Endothelial cell of umbilical vein (primary cell): ENCODE measurements around the gene TXNDC12. TPM values are rescaled to one million over a fixed set of nuclear protein-coding genes. Genes with fewer than 3 reads are reported as not detected.

Experiments
- BruUV-seq: library from RNA; stranded (reverse); fragments of 400-500 nt; replicated peaks from 2 replicates; lab custom pipeline; 2021; lab: Mats Ljungman, UMichigan
- CTCF ChIA-PET: fragments of 300-600, 350-600 bp; sonication (Branson Sonifier 250); formaldehyde crosslinking; loops from one replicate; lab custom pipeline; 2021; ENCODE audit warnings: antibody characterized with exemption, inconsistent platforms; lab: Charles Lee
- POLR2A ChIA-PET: fragments of 300-600, 350-600 bp; sonication (Branson Sonifier 250); formaldehyde crosslinking; loops from one replicate; lab custom pipeline; 2021; ENCODE audit warnings: antibody characterized with exemption, inconsistent platforms; lab: Charles Lee
- DNase-seq: peaks from one replicate; pipeline ENCODE4 v3.0.0-alpha.2; 2011; ENCODE audit warnings: low read depth, low spot score
- FAIRE-seq: peaks from 2 replicates; lab custom pipeline; 2011; peaks lifted over from hg19 to GRCh38; lab: Jason Lieb, UNC
- H2AFZ ChIP-seq: 2 replicates; pipeline ENCODE4 v1.6.0; 2012; ENCODE audit warnings: low read depth, low read length, control low read depth, inconsistent platforms
- H3K27ac ChIP-seq: 2 replicates; pipeline ENCODE4 v1.5.1; 2011; ENCODE audit warnings: low read depth, mild to moderate bottlenecking, control low read depth, low read length, moderate library complexity; ENCODE audit not compliant: insufficient read depth
- H3K27me3 ChIP-seq, 2 experiments: 2 replicates each; pipeline versions ENCODE4 v1.6.0 to v1.6.1; 2011; ENCODE audit warnings: low read length in 2 of 2, mixed read lengths in 1 of 2; ENCODE audit not compliant: control insufficient read depth in 2 of 2, insufficient read depth in 2 of 2
- H3K36me3 ChIP-seq, 2 experiments: 2 replicates in 1 of 2; 3 replicates in 1 of 2; pipeline ENCODE4 v1.5.1; 2011; ENCODE audit warnings: low read length in 2 of 2, mild to moderate bottlenecking in 1 of 2, moderate library complexity in 1 of 2; ENCODE audit not compliant: control insufficient read depth in 2 of 2, insufficient read depth in 2 of 2; ENCODE audit errors: extremely low read depth in 1 of 2
- H3K4me1 ChIP-seq: 3 replicates; pipeline ENCODE4 v1.5.1; 2011; ENCODE audit warnings: mild to moderate bottlenecking, low read length; ENCODE audit not compliant: control insufficient read depth, insufficient read depth; ENCODE audit errors: extremely low read depth
- H3K4me2 ChIP-seq: 2 replicates; pipeline ENCODE4 v1.6.1; 2011; ENCODE audit warnings: low read length, control low read depth, mixed read lengths; ENCODE audit not compliant: insufficient read depth
- H3K4me3 ChIP-seq, 3 experiments: fragments of 200-600 bp in 1 of 3; sonication (generic), shearing (Covaris generic) in 1 of 3; replicated peaks in 1 of 3; 2 replicates each; pipeline ENCODE4 v1.5.1; 2011 to 2016; ENCODE audit warnings: control low read depth in 3 of 3, low read length in 3 of 3, mild to moderate bottlenecking in 2 of 3, inconsistent platforms in 1 of 3, low read depth in 1 of 3, moderate library complexity in 1 of 3; ENCODE audit not compliant: insufficient read depth in 1 of 3
- H3K79me2 ChIP-seq: 2 replicates; pipeline ENCODE4 v1.6.0; 2012; ENCODE audit warnings: low read length, inconsistent platforms; ENCODE audit not compliant: control insufficient read depth, insufficient read depth
- H3K9ac ChIP-seq: replicated peaks from 2 replicates; pipeline ENCODE3; 2011; ENCODE audit warnings: low read length, control low read depth; ENCODE audit not compliant: insufficient read depth; ENCODE audit errors: extremely low read depth
- H3K9me1 ChIP-seq: replicated peaks from 3 replicates; pipeline ENCODE4 v1.6.0; 2011; ENCODE audit warnings: mild to moderate bottlenecking, low read length; ENCODE audit not compliant: control insufficient read depth, insufficient read depth; ENCODE audit errors: extremely low read depth
- H3K9me3 ChIP-seq: replicated peaks from 2 replicates; pipeline ENCODE4 v1.5.1; 2012; ENCODE audit warnings: low read length, inconsistent platforms; ENCODE audit not compliant: control insufficient read depth, insufficient read depth
- H4K20me1 ChIP-seq: replicated peaks from 2 replicates; pipeline ENCODE3; 2011; ENCODE audit warnings: mild to moderate bottlenecking, low read length; ENCODE audit not compliant: control insufficient read depth, insufficient read depth; ENCODE audit errors: extremely low read depth
- EZH2 ChIP-seq: IDR thresholded peaks from 2 replicates; pipeline ENCODE4 v1.6.1; 2012; ENCODE audit warnings: borderline replicate concordance, low read depth, mild to moderate bottlenecking, moderate library complexity, low read length, inconsistent platforms; ENCODE audit not compliant: severe bottlenecking
- FOS ChIP-seq: IDR thresholded peaks from 2 replicates; pipeline ENCODE4 v1.6.1; 2011; ENCODE audit warnings: mild to moderate bottlenecking, low read length, moderate library complexity, borderline replicate concordance; ENCODE audit not compliant: insufficient read depth
- GATA2 ChIP-seq: IDR thresholded peaks from 2 replicates; pipeline ENCODE4 v1.7.0; 2011; ENCODE audit warnings: low read depth, mild to moderate bottlenecking, moderate library complexity, mixed read lengths, low read length; ENCODE audit not compliant: insufficient read length, insufficient read depth
- JUN ChIP-seq: IDR thresholded peaks from 2 replicates; pipeline ENCODE4 v1.6.1; 2011; ENCODE audit warnings: borderline replicate concordance, low read depth; ENCODE audit not compliant: insufficient read length, insufficient read depth
- MYC ChIP-seq: IDR thresholded peaks from one replicate; pipeline ENCODE4 v1.6.1; 2011; ENCODE audit warnings: mild to moderate bottlenecking, low read depth, low read length
- POLR2A ChIP-seq: IDR thresholded peaks from 2 replicates; pipeline ENCODE4 v1.6.1; 2012; ENCODE audit warnings: low read depth, mild to moderate bottlenecking, control low read depth, low read length
- POLR2AphosphoS5 ChIP-seq: IDR thresholded peaks from 2 replicates; pipeline ENCODE4 v1.6.1; 2012; ENCODE audit warnings: low read depth, mild to moderate bottlenecking, control low read depth, low read length, moderate library complexity; ENCODE audit not compliant: insufficient read depth
- dilution Hi-C: fragments of 300-500 bp; cut with MboI; formaldehyde crosslinking; loops from one replicate; pipeline ENCODE4 v1.15.0; 2019; ENCODE audit warnings: low sequenced_read_pairs; ENCODE audit not compliant: extremely low pct_ligation_motif_present
- intact Hi-C: fragments of 100-400 bp; cut with micrococcal nuclease; formaldehyde crosslinking; loops from one replicate; pipeline ENCODE4 v1.10.0; 2022
- polyA plus RNA-seq, 4 experiments: library from polyadenylated mRNA; depleted of rRNA in 3 of 4; stranded (reverse) in 3 of 4; unstranded in 1 of 4; fragments of >200 nt; gene quantifications; 2 replicates each; pipeline versions ENCODE4 v1.2.1 to v1.2.3, GENCODE V29; 2011 to 2012; ENCODE audit warnings: missing spikeins in 1 of 4
- total RNA-seq: library from RNA; stranded (reverse); gene quantifications from 2 replicates; pipeline ENCODE4 v1.2.3, GENCODE V29; 2021
- TF ChIP-seq, protein P1 (sequence below): IDR thresholded peaks from 2 replicates; pipeline ENCODE4 v1.6.1; 2011; ENCODE audit not compliant: insufficient read depth, insufficient read length
- TF ChIP-seq, protein P2 (sequence below), 2 donors: IDR thresholded peaks; 1 replicate in 1 of 2; 2 replicates in 1 of 2; pipeline ENCODE4 v1.5.1; 2011; ENCODE audit warnings: low read length in 2 of 2, mild to moderate bottlenecking in 2 of 2, moderate library complexity in 2 of 2, control low read depth in 1 of 2, inconsistent platforms in 1 of 2, low read depth in 1 of 2; ENCODE audit not compliant: insufficient read depth in 1 of 2; ENCODE audit errors: extremely low read depth in 1 of 2

The TXNDC12 gene
- total and polyA plus RNA-seq, 2 donors (not counting 3 experiments of a cell fraction or from before 2014, with no cell fraction given) = 33.7 to 57.4 TPM

DNA sequence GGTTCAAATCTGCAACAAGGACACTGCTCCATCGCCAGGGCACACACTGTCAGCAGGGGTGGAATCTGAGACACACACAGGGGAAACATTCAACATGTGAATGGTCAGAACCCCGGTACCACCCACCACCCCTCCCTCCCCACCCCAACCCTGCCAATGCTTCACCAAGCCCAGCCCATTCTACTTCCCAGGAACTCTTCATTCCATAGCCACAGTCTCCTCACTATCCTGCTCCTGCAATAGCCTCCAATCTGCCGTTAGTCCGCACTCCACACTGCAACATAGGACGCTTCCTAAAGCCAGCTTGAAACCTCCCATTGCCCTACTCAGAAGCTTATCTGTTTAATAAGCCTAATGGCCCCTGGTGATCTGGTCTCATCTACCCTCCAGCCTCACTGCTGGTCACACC is 57.0 kb downstream of the TXNDC12 start:
- no peaks in the 10 kb centered on the region for H3K4me1 ChIP-seq
- ChIA-PET POLR2A (no interaction called here), CTCF (interaction anchor here (0.8 to 3.5 kb wide), 4 partner anchors 12 to 100 kb away, joined by 3 to 22 read pairs (median 3); no protein-coding TSS in a partner anchor)
- H3K27ac ChIP-seq = no peak overlapping the region
- TF ChIP-seq FOS (no peak), MYC (no peak), GATA2 (no peak), JUN (no peak), POLR2A (no peak), POLR2AphosphoS5 (no peak), EZH2 (no peak)
- TF ChIP-seq, protein P1, sequence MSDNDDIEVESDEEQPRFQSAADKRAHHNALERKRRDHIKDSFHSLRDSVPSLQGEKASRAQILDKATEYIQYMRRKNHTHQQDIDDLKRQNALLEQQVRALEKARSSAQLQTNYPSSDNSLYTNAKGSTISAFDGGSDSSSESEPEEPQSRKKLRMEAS = no peak
- TF ChIP-seq, protein P2, sequence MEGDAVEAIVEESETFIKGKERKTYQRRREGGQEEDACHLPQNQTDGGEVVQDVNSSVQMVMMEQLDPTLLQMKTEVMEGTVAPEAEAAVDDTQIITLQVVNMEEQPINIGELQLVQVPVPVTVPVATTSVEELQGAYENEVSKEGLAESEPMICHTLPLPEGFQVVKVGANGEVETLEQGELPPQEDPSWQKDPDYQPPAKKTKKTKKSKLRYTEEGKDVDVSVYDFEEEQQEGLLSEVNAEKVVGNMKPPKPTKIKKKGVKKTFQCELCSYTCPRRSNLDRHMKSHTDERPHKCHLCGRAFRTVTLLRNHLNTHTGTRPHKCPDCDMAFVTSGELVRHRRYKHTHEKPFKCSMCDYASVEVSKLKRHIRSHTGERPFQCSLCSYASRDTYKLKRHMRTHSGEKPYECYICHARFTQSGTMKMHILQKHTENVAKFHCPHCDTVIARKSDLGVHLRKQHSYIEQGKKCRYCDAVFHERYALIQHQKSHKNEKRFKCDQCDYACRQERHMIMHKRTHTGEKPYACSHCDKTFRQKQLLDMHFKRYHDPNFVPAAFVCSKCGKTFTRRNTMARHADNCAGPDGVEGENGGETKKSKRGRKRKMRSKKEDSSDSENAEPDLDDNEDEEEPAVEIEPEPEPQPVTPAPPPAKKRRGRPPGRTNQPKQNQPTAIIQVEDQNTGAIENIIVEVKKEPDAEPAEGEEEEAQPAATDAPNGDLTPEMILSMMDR (IDR thresholded peaks at IDR 0.05; ENCODE audit: extremely low read depth in 1 of 2, insufficient read depth in 1 of 2, low read depth in 1 of 2, low read length in 2 of 2) = no peak
- H3K9me3 ChIP-seq = no peaks in the 10 kb centered on the region
- no peaks in the 10 kb centered on the region for H3K79me2 ChIP-seq
- no peak overlapping the region for H3K4me3 ChIP-seq
- H3K36me3 ChIP-seq = no peaks in the 10 kb centered on the region
- DNase-seq (no peak), FAIRE-seq (no peak)
- no peaks in the 10 kb centered on the region for H4K20me1 ChIP-seq
- dilution Hi-C loops = no loop called here
- H3K9ac ChIP-seq = no peak overlapping the region
- no TSS peak for BruUV-seq
- H3K4me2 ChIP-seq = no peak overlapping the region
- no peaks in the 10 kb centered on the region for H3K9me1 ChIP-seq
- peaks cover 3% of the 10 kb centered on the region in 2 experiments for H3K27me3 ChIP-seq
- no peak overlapping the region for H2AFZ ChIP-seq
- intact Hi-C loops = no loop called here
